ENCODE measurements around the gene ADD3. TPM values are rescaled to one million over a fixed set of nuclear protein-coding genes. Genes with fewer than 3 reads are reported as not detected.

The ADD3 gene
- total RNA-seq, 1 experiment from 2014 or later, result 59.9 TPM

DNA sequence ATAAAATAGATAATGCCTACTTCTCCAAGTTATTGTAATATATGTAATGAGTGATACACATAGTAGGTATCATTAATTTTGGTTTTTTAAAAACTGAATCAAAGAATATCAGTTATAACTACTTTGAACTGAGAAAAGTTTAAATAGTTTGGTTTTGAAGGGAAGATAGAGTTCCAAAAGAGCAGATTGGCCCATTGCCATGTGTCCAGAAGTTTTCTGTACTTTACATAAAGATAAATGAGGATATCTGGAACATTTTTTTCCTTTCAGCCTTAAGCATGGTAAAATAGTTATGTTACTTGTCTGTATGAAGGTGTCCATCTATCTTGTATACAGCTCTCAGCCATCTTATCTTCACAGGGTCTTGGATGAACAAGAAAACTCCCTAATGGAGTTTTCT, 101.7 kb downstream of the ADD3 start:
- H2BK20ac ChIP-seq (ENCODE audit: low read depth, low read length, poor library complexity, severe bottlenecking), result no peak overlapping the region
- Mint-ChIP-seq H3K27ac (no peak overlapping the region), H3K4me3 (no peak overlapping the region), H3K27me3 (ENCODE audit: low read depth) (no peaks in the 10 kb centered on the region), H3K36me3 (ENCODE audit: insufficient read depth in 1 of 3, low read depth in 3 of 3) (peaks cover 5 to 24% (median 23%) of the 10 kb centered on the region in 3 experiments; a peak in 6 of 7 replicates), H3K9me3 (no peaks in the 10 kb centered on the region), H3K4me1 (no peaks in the 10 kb centered on the region)
- H3K79me2 ChIP-seq (ENCODE audit: insufficient read depth, low read length), result no peaks in the 10 kb centered on the region
- no peak overlapping the region for H3K27ac ChIP-seq (ENCODE audit: insufficient read length, low read depth, low read length)
- no peak overlapping the region for H3K14ac ChIP-seq (ENCODE audit: insufficient read depth, low read length)
- H4K8ac ChIP-seq (replicated peaks; ENCODE audit: insufficient read length, low read depth, low read length), result no peak overlapping the region
- no peak overlapping the region for H2AK5ac ChIP-seq (ENCODE audit: insufficient read length, low read length)
- no peak overlapping the region for H3K4me2 ChIP-seq (ENCODE audit: insufficient read depth, insufficient read length, low read length)
- H3K4me1 ChIP-seq (ENCODE audit: insufficient read depth, low read length), result no peaks in the 10 kb centered on the region
- H4K20me1 ChIP-seq (ENCODE audit: control insufficient read depth, insufficient read depth, insufficient read length), result no peaks in the 10 kb centered on the region
- H3K23me2 ChIP-seq (ENCODE audit: insufficient read length, low read depth, low read length, poor library complexity, severe bottlenecking), result no peaks in the 10 kb centered on the region
- no peak overlapping the region for H4K91ac ChIP-seq (ENCODE audit: insufficient read length, low read depth, low read length)
- H3K9ac ChIP-seq (ENCODE audit: extremely low read depth, insufficient read length, low read length), result no peak overlapping the region
- H2BK5ac ChIP-seq (ENCODE audit: insufficient read length, low read length), result no peak overlapping the region
- TF ChIP-seq, protein P1, sequence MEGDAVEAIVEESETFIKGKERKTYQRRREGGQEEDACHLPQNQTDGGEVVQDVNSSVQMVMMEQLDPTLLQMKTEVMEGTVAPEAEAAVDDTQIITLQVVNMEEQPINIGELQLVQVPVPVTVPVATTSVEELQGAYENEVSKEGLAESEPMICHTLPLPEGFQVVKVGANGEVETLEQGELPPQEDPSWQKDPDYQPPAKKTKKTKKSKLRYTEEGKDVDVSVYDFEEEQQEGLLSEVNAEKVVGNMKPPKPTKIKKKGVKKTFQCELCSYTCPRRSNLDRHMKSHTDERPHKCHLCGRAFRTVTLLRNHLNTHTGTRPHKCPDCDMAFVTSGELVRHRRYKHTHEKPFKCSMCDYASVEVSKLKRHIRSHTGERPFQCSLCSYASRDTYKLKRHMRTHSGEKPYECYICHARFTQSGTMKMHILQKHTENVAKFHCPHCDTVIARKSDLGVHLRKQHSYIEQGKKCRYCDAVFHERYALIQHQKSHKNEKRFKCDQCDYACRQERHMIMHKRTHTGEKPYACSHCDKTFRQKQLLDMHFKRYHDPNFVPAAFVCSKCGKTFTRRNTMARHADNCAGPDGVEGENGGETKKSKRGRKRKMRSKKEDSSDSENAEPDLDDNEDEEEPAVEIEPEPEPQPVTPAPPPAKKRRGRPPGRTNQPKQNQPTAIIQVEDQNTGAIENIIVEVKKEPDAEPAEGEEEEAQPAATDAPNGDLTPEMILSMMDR (conservative IDR thresholded peaks at IDR 0.05), result no peak
- H4K5ac ChIP-seq (ENCODE audit: insufficient read length, low read depth, low read length), result no peak overlapping the region
- no peaks in the 10 kb centered on the region for H3K27me3 ChIP-seq (ENCODE audit: insufficient read depth, low read length)
- H3K9me3 ChIP-seq (ENCODE audit: control insufficient read depth, low read depth, low read length), result no peaks in the 10 kb centered on the region
- DNase-seq, result no peak
- H2BK12ac ChIP-seq (ENCODE audit: insufficient read length, low read depth, low read length), result no peak overlapping the region
- no peaks in the 10 kb centered on the region for H3K79me1 ChIP-seq (ENCODE audit: insufficient read depth, low read depth, low read length, poor library complexity, severe bottlenecking)
- no peak overlapping the region for H2BK120ac ChIP-seq (ENCODE audit: low read depth, low read length, poor library complexity, severe bottlenecking)
- no peak overlapping the region for H3K23ac ChIP-seq (ENCODE audit: insufficient read length, low read depth, low read length)
- H3T11ph ChIP-seq (ENCODE audit: low read length), result no peak overlapping the region
- no peak overlapping the region for H3K56ac ChIP-seq (ENCODE audit: insufficient read length, low read depth, low read length)
- no peak overlapping the region for H3K4ac ChIP-seq (ENCODE audit: low read depth, low read length)
- no peak overlapping the region for H2BK15ac ChIP-seq (ENCODE audit: low read depth, low read length)
- H2AFZ ChIP-seq (ENCODE audit: low read length), result no peak overlapping the region
- H3K18ac ChIP-seq (ENCODE audit: insufficient read length, low read depth, low read length), result no peak overlapping the region

Measured in H9 (cell line).